ENCODE data around the gene FBXL20. TPM values are rescaled to one million over a fixed set of nuclear protein-coding genes. Genes with fewer than 3 reads are reported as not detected.
"Not testable (repeated sequence)": the region's sequence is repeated elsewhere in the genome, so short reads cannot be mapped to it uniquely, and the experiment has no call there.

The FBXL20 gene
- total RNA-seq, 6 experiments from 2014 or later = 6.0 to 9.8 (median 8.5) TPM

- ATAC-seq = no peak
- DNase-seq = no peak
- H3K4me1 ChIP-seq = no peaks in the 10 kb centered on the region
- H3K27ac ChIP-seq = no peak overlapping the region
- no peaks in the 10 kb centered on the region for H3K27me3 ChIP-seq
- no peak overlapping the region for H3K4me3 ChIP-seq
- H3K36me3 ChIP-seq = no peaks in the 10 kb centered on the region
- intact Hi-C loops (cut with DNase I) = no loop called here
- no peaks in the 10 kb centered on the region for H3K9me3 ChIP-seq
- TF ChIP-seq CTCF (IDR thresholded peaks at IDR 0.05) = no peak
- TF ChIP-seq POLR2A (IDR thresholded peaks at IDR 0.05) = no peak
Observed at GRCh38 chr17:39340731-39341130, 60.7 kb downstream of the FBXL20 start.

- Histone ChIP-seq H3K27me3 (no peaks in the 10 kb centered on the region), H3K27ac (no peak overlapping the region), H3K36me3 (no peaks in the 10 kb centered on the region), H3K4me1 (no peaks in the 10 kb centered on the region), H3K4me3 (no peak overlapping the region), H3K9me3 (no peaks in the 10 kb centered on the region)
- DNase-seq = no peak
- WGBS (ENCODE audit: insufficient coverage, low coverage, low lambda C conversion rate, missing lambda C conversion rate) = 47% methylated on average over 2 of the region's 2 CpGs
- peak in 3 of 4 donors; percentile 57 to 78 (median 63) for ATAC-seq
- TF ChIP-seq POLR2A (IDR thresholded peaks at IDR 0.05) (no peak), CTCF (IDR thresholded peaks at IDR 0.05) (no peak)
- intact Hi-C loops (cut with DNase I) = no loop called here
Observed at GRCh38 chr17:39339272-39339671, 62.2 kb downstream of the FBXL20 start.

- not testable (repeated sequence) for ATAC-seq
- no CpG with 5 or more reads among the region's 26 CpGs for WGBS (ENCODE audit: insufficient coverage, low coverage, low lambda C conversion rate, missing lambda C conversion rate)
Observed at GRCh38 chr17:39337649-39338048, 63.8 kb downstream of the FBXL20 start.

GRCh38 chr17:39335704-39336223 lies 65.7 kb downstream of the FBXL20 start:
- peak overlapping the region in 1 of 3 donors; percentile 33 for H3K27ac ChIP-seq
- DNase-seq (no peak), ATAC-seq (peak; percentile 21 to 76 (median 58))
- no peaks in the 10 kb centered on the region for H3K27me3 ChIP-seq
- no peaks in the 10 kb centered on the region for H3K9me3 ChIP-seq
- H3K4me3 ChIP-seq = no peak overlapping the region
- 60% methylated on average over 3 of the region's 4 CpGs for WGBS (ENCODE audit: insufficient coverage, low coverage, low lambda C conversion rate, missing lambda C conversion rate)
- no peaks in the 10 kb centered on the region for H3K4me1 ChIP-seq
- intact Hi-C loops (cut with DNase I) = no loop called here
- TF ChIP-seq CTCF (IDR thresholded peaks at IDR 0.05) (no peak), POLR2A (IDR thresholded peaks at IDR 0.05) (no peak)
- no peaks in the 10 kb centered on the region for H3K36me3 ChIP-seq

More at GRCh38 chr17:39337649-39338048, 63.8 kb downstream of the FBXL20 start:
- H3K4me1 ChIP-seq; DNase-seq; H3K9me3 ChIP-seq; H3K27ac ChIP-seq; H3K27me3 ChIP-seq; intact Hi-C loops (cut with DNase I); H3K4me3 ChIP-seq; H3K36me3 ChIP-seq: not testable (repeated sequence)

- ATAC-seq; H3K4me1 ChIP-seq; H3K4me3 ChIP-seq; DNase-seq; H3K36me3 ChIP-seq; H3K9me3 ChIP-seq; intact Hi-C loops (cut with DNase I); H3K27me3 ChIP-seq: not testable (repeated sequence)
- 56% methylated on average over 4 of the region's 6 CpGs for WGBS (ENCODE audit: insufficient coverage, low coverage, low lambda C conversion rate, missing lambda C conversion rate)
- peak overlapping the region in 1 of 3 donors; percentile 38 for H3K27ac ChIP-seq
Observed at GRCh38 chr17:39334008-39334744, 67.2 kb downstream of the FBXL20 start.
